Measurements from ENCODE around the gene PHLDA3.

Gene PHLDA3

GRCh38 chr1:201468844-201469644 is at the start of gene PHLDA3:
Gene PHLDA3 (minus strand): TSS chr1:201469188. CDS start chr1:201468786, 402 bp downstream.
- no peak for DNase-seq

DNA sequence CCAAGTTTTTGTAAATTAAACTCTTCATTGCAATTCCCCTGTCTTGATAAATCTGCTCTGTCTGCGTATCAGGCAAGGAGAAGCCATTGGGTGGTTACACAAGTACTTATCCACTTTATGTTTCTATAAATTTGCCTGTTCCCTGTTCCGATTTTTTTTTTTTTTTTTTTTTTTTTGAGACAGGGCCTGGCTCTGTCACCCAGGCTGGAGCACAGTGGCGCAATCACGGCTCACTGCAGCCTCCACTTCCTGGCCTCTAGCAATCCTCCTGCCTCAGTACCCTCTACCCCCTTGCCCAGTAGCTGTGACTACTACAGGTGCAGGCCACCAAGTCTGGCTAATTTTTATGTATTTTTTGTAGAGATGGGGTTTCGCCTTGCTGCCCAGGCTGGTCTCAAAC is 49.1 kb upstream of the PHLDA3 start:
- DNase-seq = no peak

DNA sequence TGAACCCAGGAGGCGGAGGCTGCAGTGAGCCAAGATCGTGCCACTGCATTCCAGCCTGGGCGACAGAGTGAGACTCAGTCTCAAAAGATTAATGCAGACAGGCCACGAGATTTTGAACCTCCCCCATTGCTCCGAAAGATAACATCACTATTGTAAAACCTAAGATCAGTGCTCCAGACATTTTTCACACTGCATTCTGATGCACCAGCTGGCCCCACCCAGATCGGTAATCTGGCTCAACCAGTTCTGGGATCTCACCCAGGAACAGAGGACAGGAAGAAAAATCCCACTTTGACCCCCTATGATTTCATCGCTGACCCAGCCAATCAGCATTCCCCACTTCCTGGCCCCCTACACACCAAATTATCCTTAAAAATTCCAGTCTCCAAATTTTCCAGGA is 48.6 kb upstream of the PHLDA3 start:
- DNase-seq = no peak

DNA sequence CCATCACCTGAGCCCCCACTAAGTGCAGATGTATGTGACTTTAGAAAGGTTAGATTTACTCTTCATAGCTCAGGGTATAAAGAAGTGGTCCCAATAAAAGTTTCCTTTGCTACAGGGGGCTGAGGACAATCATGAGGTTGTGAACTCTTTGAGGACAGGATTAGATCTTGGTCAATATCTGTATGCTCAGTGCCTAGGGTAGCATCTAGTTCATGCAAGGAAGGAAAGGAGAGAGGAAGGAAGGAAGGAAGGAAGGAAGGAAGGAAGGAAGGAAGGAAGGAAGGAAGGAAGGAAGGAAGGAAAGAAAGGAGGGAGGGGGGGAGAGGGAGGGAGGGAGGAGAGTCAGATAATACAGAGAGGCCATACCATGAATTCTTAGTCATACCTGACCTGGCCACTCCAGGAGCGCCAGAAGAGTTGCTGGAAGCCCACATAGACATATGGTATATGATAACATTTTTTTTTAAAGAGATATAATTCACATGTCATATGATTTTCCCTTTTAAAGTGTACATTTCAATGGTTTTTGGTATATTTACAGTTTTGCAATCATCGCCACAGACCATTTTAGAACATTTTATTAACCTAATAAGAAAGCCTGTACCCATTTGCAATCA is 47.6 kb upstream of the PHLDA3 start:
- no peak for DNase-seq

DNA sequence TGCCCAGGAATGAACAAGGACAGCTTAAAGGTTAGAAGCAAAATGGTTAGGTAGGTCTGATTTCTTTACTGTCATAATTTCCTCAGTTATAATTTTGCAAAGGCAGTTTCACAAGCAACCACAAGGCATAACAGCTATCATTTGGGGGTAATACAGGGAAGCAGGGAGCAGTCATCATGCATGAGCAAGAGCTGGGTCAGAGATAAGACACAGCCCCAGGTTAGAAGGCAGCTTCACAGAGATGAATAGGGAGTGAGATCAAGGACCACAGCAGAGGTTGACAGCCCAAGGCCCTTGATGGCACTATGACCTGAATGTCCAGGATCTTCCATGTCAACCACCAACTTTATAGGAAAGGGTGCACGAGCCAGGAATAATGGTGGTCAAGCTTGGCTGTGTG is 46.9 kb upstream of the PHLDA3 start:
- no peak for DNase-seq

- DNase-seq = no peak
Measured at GRCh38 chr1:201515062-201515750, 46.2 kb upstream of the PHLDA3 start.

- no peak for DNase-seq
Measured at GRCh38 chr1:201514466-201514865, 45.5 kb upstream of the PHLDA3 start.

GRCh38 chr1:201513498-201514243 is 44.7 kb upstream of the PHLDA3 start:
- DNase-seq = no peak

DNA sequence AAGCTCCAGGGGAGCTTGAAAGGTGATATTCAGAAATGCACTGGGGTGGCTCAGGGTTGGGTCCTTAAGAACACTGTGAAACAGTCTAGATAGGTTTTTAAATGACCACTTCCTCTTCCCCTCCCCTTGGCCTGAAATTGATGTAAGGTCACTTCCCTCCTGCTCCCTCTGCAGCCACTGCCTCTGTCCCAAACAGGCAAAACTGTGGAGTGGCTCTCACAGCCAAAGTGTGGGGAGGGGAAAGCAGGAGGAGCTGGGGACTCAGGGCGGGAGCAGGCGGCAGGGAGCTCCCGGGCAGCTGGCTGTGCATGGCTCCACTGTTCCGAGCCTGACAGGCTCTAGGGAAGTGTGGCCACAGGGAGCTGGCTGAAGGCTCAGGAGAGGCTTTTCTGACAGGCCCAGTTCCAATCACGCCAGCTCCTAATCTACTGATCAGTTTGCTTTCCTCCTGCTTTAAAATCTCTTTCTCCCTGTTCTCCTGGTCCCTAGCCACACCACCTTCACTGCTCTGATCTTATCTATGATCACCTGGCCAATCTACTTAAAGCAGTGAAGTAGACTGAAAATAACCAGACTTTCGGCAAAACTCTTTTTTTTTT is 43.1 kb upstream of the PHLDA3 start:
- DNase-seq = no peak

GRCh38 chr1:201511396-201511940 is 42.5 kb upstream of the PHLDA3 start:
- no peak for DNase-seq

DNA sequence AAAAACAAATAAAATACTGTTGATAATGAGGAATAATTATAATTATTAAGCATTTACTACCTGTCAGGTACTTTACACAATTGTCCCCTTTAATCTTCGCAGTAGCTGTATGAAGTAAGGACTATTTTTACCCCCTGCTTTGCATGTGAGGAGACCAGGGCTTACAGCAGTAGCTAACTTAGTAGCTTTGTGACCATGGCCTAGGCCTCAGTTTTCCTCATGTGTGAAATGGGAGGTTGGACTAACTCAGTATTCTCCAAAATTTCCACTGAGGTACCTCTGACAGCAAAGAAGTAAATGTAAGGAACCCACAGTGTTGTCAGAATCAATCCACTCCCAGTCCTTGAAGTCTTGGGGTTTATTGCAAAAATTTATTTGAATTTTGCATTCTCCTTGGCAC is 41.7 kb upstream of the PHLDA3 start:
- DNase-seq = no peak

DNA sequence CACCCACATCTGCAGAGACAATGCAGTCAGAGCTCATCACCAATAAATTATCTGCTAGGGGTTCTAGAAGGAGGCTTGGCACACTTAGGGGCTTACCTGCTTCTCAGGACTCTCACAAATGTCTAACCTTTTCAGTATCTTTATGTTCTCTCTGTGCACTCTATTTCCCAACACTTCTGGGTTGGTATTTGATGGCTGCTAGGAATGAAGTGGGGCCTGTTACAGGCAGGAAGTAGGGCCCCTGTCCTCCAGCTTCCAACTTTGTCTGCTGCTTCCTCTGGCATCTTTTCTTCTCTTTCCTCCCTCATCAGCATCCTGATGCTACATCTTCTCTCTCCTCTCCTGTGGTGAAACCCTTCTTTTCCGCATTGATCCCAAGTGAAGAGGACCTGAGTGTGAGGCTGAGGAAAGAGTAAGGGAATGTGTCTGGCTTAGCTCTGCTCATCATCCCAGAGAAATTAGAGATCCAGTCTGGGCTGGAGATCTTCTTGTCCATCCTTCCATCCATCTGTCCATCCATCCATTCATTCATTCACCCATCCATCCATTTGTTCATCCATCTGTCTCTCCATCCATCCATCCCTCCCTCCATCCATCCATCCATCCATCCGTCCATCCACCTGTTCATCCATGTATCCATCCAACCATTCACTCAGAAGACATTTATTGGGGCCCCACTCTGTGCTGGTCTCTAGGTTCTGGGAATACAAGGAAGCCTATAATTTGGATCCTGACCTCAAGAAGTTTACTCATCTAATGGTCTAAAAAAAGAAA is 40.8 kb upstream of the PHLDA3 start:
- DNase-seq = no peak

DNA sequence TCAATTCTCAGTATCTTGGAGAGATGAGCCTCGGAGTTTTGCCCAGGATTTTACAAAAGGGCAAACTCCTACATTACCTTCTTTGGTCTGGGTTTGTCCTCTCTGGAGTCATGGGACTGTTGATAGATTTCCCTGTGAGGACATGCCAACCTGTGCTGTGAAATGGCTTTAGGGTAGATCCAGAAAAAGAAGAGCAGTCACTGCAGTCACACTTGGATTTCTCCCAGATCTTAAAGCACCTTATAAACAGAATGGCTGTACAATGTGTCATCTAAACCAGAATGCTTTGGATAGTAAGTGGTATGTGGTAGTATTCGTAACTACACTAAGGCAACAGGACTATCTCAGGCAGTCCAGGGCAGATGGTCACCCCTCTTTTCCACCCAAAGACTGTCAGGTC is 39.8 kb upstream of the PHLDA3 start:
- DNase-seq = no peak

DNA sequence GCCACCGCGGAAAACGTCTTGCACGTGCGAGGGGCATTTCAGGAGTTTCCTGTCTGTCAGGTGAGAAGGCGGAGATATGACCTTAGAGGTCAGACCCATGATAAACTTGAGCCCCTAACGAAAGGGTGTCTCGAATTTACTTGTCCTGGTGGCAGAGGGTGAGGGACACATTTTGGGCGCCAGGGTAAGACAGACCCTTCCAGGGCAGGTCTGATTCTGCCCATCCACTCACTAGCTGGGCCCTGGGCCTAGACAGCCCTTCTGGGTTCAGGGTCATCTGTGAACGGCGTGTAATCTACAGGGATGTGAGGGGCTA is 38.3 kb upstream of the PHLDA3 start:
- DNase-seq = no peak

GRCh38 chr1:201506557-201507359 is 37.8 kb upstream of the PHLDA3 start, which contains the start of gene CSRP1:
Gene CSRP1 (minus strand): TSS chr1:201507123. CDS start chr1:201496303, 10,820 bp downstream.
- DNase-seq = peak; percentile 30 to 75 (median 55)

- DNase-seq = no peak
Measured at GRCh38 chr1:201506092-201506491, 37.1 kb upstream of the PHLDA3 start.

- DNase-seq = no peak
Measured at GRCh38 chr1:201505503-201505890, 36.5 kb upstream of the PHLDA3 start.

DNA sequence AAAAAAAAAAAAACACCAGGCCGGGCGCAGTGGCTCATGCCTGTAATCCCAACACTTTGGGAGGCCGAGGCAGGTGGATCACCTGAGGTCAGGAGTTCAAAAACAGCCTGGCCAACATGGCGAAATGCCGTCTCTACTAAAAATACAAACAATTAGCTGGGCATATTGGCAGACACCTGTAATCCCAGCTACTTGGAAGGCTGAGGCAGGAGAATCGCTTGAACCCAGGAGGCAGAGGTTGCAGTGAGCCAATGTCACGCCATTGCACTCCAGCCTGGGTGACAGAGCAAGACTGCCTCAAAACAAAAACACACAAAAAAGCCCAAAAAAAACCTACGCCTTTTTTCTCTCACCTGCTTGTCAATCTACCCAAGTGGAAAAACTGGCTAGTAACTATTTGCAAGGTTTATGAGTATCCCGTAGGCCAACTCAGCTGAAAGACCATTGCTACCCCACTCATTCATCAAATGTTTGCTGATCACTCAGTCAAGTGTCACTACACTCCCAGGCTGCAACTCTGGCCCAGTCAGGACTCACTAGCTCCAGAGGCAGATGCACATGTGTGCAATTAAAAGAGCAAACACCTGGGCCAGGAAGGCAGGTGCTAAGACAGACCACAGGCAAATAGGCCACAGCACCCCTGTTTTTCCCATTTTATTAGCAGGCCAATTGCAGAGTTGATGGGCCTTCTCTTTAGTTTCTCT is 36.0 kb upstream of the PHLDA3 start:
- no peak for DNase-seq

DNA sequence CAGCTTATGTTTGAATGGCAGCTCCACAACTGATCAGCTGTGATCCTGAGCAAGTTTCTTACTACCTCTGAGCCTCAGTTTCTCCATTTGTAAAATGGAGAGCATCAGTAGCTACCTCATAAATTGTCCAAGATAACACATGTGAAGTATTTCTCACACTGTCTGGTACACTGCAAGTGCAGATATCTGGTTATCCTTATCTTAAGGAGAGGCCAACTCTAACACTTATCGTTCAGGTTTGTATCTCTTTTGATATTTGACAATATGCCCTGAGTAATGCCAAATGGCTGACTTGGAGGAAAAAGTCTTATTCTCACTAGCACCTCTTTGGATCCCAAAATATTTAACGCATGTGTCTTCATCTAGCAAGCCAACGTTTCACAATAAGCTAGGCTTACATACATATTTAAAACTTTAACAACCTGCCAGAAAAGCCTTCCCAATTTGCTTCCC is 35.2 kb upstream of the PHLDA3 start:
- no peak for DNase-seq
